OCI-LY7 (cell line): ENCODE measurements around the gene RBPMS2.

Experiments
- CTCF ChIP-seq: fragments of 200-600 bp; sonication (generic); conservative IDR thresholded peaks from 2 replicates; pipeline ENCODE4 v1.5.1; 2014; ENCODE audit warnings: mild to moderate bottlenecking, antibody characterized with exemption, low read length, moderate library complexity, mixed read lengths
- EZH2phosphoT487 ChIP-seq: fragments of 200-600 bp; sonication (generic); IDR thresholded peaks from 2 replicates; pipeline ENCODE4 v1.6.1; 2018; ENCODE audit warnings: low read depth, borderline replicate concordance, mild to moderate bottlenecking, mixed run types, antibody characterized with exemption, low read length, moderate library complexity, mixed read lengths

DNA sequence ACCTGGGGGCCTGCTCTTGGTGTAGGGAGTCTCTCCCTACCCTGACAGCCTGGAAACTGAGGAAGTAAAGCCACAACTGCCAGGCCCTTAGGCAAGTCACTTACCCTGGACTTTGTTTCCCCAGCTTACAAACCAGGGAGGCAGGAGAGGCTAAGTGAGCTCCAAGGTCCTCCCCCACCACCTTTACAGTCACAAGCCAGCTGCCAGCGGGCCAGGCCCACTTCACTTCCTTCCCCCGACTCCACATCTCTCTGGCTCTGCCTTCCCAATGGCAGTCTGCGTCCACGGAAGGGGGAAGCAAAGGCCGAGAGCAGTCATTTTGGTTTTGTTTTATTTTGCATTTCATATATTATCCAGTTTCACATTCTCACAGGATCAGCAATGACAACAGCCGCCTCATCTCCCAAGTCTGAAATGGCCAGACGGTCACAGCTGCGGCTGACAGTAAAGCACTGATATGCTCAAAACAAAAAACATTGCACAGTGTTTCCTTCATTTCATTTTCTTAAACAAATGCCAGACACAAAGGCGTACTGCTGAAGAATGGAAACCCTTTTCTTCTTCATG lies 35.7 kb downstream of the RBPMS2 start:
- TF ChIP-seq CTCF (no peak), EZH2phosphoT487 (no peak)
